Astrocyte (in vitro differentiated cells and primary cell): ENCODE measurements around the gene OR5M3.

Experiments used
- CTCF ChIP-seq: IDR thresholded peaks from 2 replicates; pipeline ENCODE4 v1.5.1; 2011; ENCODE audit warnings: low read depth, mild to moderate bottlenecking, inconsistent platforms, low read length, moderate library complexity; ENCODE audit not compliant: insufficient read depth
- EZH2 ChIP-seq: IDR thresholded peaks from 2 replicates; pipeline ENCODE4 v1.6.1; 2012; ENCODE audit warnings: mild to moderate bottlenecking, low read length, inconsistent platforms; ENCODE audit not compliant: insufficient read depth

GRCh38 chr11:56486801-56487200 lies 13.6 kb upstream of the OR5M3 start:
- TF ChIP-seq CTCF = no peak
- no peak for TF ChIP-seq EZH2
